GM11168 (cell line): ENCODE data around the gene TRIM54.
"Not testable (repeated sequence)": the region's sequence is repeated elsewhere in the genome, so short reads cannot be mapped to it uniquely, and the experiment has no call there.

ENCODE experiments used
- in situ Hi-C: fragments of 300-500 bp; cut with MboI; formaldehyde crosslinking; loops from one replicate; pipeline ENCODE4 v1.12.0; 2022; ENCODE audit warnings: low sequenced_read_pairs; ENCODE audit not compliant: unreplicated experiment

Gene TRIM54

DNA sequence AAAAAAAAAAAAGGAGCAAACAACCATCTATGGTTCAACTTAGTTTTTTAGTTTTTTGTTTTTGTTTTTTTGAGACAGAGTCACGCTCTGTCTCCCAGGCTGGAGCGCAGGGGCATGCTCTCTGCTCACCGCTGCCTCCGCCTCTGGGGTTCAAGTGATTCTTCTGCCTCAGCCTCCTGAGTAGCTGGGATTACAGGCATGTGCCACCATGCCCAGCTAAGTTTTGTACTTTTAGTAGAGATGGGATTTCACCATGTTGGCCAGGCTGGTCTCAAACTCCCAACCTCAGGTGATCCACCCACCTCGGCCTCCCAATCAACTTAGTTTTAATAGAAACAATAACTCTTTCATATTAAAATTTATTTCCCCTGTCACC is 71.1 kb downstream of the TRIM54 start:
- in situ Hi-C loops: not testable (repeated sequence)

DNA sequence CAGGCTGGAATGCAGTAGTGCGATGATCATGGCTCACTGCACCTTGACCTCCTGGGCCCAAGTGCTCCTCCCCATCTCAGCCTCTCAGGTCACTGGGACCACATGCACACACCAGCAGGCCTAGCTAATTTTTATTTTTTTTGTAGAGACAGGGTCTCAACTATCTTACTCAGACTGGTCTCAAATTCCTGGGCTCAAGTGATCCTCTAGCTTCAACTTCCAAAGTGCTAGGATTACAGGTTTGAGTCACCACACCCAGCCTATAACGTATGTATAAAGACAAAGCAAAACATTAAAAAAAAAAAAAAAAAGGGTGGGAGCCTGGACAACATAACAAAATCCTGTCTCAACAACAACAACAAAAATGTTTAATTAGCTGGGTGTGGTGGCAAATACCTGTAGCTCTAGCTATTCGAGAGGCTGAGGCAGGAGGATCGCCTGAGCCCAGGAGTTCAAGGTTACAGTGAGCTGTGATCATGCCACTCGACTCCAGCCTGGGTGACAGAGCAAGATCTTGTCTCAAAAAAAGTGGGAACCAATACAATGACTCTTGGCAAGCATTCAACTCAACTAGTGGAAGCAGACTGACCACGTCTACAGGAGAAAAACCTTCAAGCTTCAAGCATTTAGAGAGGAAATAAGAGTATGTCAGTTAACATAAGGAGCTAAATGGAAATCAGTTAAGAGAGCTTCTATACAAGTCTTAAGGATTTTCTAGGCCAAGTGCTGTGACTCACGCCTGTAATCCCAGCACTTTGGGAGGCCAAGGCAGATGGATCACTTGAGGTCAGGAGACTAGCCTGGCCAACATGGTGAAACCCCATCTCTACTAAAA is 71.8 kb downstream of the TRIM54 start:
- in situ Hi-C loops: no loop called here

DNA sequence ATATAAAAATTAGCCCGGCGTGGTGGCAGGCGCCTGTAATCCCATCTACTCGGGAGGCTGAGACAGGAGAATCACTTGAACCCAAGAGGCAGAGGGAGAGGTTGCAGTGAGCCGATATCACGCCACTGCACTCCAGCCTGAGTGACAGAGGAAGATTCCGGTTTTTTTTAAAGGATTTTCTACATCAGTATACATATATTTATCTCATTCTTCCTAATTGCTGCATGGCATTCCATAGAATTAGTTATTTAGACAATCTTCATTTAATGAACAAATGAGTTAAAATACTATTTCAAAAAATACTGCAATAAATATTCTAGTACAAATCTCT is 72.3 kb downstream of the TRIM54 start:
- in situ Hi-C loops: no loop called here

DNA sequence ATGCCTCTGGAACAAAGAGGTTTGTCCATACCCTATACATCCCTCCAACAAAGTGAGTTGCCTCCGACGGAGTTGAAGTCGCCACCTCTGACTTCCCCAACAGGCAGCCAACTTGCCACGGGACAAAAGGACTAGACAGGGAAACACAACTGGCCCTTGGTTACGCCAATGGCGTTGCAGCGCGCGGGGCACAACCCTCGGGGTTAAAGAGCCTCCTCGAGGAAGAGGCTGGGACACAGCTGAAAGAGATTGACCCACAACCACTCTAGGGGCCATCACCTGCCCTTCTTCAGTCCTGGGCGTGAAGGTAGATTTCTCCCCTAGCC is 73.8 kb downstream of the TRIM54 start:
- in situ Hi-C loops: no loop called here

DNA sequence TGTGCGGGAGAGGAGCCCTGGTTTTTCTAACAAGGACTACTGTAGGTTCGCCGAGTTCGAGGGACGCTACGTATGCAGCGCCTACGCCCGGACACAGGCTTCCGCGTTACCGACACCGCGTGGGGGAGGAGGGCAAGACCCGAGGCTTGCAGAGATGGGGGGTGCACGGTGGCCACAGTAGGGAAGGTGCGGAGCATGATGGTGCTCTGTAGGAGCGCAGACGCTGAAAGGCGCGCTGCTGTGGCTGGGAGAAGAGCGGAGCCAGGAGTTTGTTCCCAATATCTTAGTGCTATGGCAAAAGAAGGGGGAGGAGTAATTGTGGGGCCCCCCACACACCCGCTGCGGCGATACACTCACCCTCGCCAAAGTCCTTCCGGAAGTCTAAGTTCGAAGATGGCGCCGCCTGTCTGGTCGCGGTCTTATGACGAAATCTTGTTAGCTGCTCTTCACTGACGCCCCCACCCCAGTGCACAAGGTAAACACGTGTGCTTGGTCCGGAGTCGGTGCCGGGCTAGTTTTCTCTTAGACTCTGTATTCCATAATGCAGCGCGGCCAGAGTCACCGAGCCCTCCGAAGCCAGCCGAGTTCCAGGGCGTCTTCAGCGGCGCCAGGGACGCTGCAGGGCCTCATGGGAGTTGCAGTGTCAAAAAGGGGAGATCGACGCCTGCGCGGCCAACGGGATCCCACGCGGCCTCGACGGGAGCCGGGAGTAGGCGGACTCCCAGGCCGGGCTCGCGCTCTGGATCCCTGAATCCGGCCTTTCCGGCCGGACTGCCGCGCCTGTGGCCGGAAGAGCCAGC is 74.4 kb downstream of the TRIM54 start, which contains the start of gene GTF3C2:
GTF3C2 (minus strand) TSS at position 383 of the 800 bp plus-strand sequence. CDS start 13,210 bp downstream, outside the sequence.
- in situ Hi-C loops: no loop called here
